ENCODE data around the gene B3GALT2. TPM values are rescaled to one million over a fixed set of nuclear protein-coding genes. Genes with fewer than 3 reads are reported as not detected.

Gene B3GALT2
- total RNA-seq (2022; extraction: Qiagen RNA extraction; ENCODE audit: low read depth): not detected in 5 replicates

GRCh38 chr1:193185901-193186731 is at the start of gene B3GALT2:
Gene B3GALT2 (minus strand): TSS chr1:193186613. CDS start chr1:193181562, 5,051 bp downstream.

Other genes starting within 250 kb of the B3GALT2 start
- gene UCHL5, start 127.3 kb downstream of the B3GALT2 start, total RNA-seq (2022; extraction: Qiagen RNA extraction; ENCODE audit: low read depth): 39.8 to 52.7 TPM (median 45.4 TPM) in 5 replicates
- gene RO60, start 127.0 kb downstream of the B3GALT2 start, total RNA-seq (2022; extraction: Qiagen RNA extraction; ENCODE audit: low read depth): 24.7 to 35.3 TPM (median 32.1 TPM) in 5 replicates
- gene GLRX2, start 81.2 kb downstream of the B3GALT2 start, total RNA-seq (2022; extraction: Qiagen RNA extraction; ENCODE audit: low read depth): 42.0 to 54.5 TPM (median 51.5 TPM) in 5 replicates
- 28.8 to 41.5 TPM (median 34.1 TPM) in 5 replicates for gene CDC73, start 64.6 kb downstream of the B3GALT2 start, total RNA-seq (2022; extraction: Qiagen RNA extraction; ENCODE audit: low read depth)

All from A549 treated with DMSO at 1 μM for 4 hours (cell line).